Dendritic cell treated with granulocyte-macrophage colony-stimulating factor and Interleukin-4, amounts not matched to agents 40 ng/mL and 50 ng/mL, for 4 days (primary cell): ENCODE data around the gene ACACA.

ENCODE experiments used
- H3K27ac Mint-ChIP-seq: one replicate; pipeline ENCODE4 v1.8.0; 2022; ENCODE audit warnings: mild to moderate bottlenecking, mixed read lengths
- H3K27me3 Mint-ChIP-seq: one replicate; pipeline ENCODE4 v1.8.0; 2022; ENCODE audit warnings: mild to moderate bottlenecking, mixed read lengths
- H3K36me3 Mint-ChIP-seq: one replicate; pipeline ENCODE4 v1.8.0; 2022; ENCODE audit warnings: low read depth, mixed read lengths
- H3K4me1 Mint-ChIP-seq: one replicate; pipeline ENCODE4 v1.8.0; 2022; ENCODE audit warnings: low read depth, mixed read lengths
- H3K4me3 Mint-ChIP-seq: one replicate; pipeline ENCODE4 v1.8.0; 2022; ENCODE audit warnings: mild to moderate bottlenecking, moderate library complexity, mixed read lengths
- H3K9me3 Mint-ChIP-seq: one replicate; pipeline ENCODE4 v1.8.0; 2022; ENCODE audit warnings: mixed read lengths
- intact Hi-C: fragments of 100-400 bp; cut with micrococcal nuclease; formaldehyde crosslinking; loops from one replicate; pipeline ENCODE4 v1.15.0; 2022

ACACA gene

DNA sequence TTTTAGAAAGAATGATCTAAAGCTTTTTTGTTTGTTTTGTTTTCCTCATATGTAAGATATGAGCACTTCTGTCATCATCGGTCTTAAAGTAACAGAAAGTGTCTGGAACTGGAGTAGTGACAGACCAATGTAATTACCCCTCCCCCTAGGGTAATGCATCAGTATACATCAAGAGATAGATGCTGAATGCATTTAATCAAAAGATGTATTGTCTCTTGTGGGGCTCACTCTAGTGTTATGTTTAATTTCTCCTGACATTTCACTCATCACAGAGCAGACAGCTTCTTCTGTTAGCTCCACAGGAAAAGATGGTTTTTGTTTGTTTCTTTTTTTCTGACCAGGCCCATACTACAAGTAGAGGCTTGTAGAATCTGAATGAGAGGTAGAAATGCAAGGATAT, 199.5 kb downstream of the ACACA start:
- no peaks in the 10 kb centered on the region for H3K9me3 Mint-ChIP-seq
- intact Hi-C loops = no loop called here
- no peak overlapping the region for H3K4me3 Mint-ChIP-seq
- H3K36me3 Mint-ChIP-seq = peaks cover 54% of the 10 kb centered on the region
- H3K4me1 Mint-ChIP-seq = no peaks in the 10 kb centered on the region
- H3K27ac Mint-ChIP-seq = no peak overlapping the region
- H3K27me3 Mint-ChIP-seq = no peaks in the 10 kb centered on the region

DNA sequence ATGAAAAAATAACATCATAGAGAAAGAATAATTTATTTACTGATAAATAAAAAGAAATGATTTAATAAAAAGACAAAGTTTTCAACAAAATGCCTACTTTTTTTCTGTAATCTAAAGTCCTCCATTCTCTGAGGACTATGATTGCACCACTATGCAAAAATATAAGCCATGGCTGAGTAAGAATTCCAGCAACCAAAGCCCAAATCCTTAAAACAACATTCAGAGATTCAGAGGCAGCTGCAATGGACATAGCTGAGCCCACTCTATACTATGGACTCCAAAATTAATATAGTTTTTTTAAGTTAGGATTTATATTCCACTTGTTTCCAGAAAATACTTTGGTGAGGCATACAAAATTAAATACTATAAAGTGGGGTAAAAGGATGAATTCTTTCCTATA, 200.3 kb downstream of the ACACA start:
- intact Hi-C loops = no loop called here

DNA sequence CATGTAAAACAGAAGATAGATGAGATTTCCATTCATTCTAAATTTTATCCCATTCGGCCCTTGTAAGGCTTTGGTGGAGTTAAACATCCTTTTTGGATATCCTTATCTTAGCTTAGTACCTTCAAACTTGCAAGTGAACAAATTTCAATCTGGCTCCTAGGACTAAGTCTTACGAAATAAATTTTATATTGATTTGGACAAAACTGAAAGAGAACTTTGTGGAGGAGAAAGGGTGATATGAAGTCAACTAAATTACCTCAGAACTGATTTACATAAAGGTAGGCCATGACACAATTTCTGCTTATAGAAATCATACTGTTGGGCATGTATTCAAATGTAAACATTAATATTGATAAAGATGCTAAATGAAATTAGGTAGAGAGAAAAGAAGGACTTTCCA, 206.1 kb downstream of the ACACA start:
- Mint-ChIP-seq H3K4me1 (no peaks in the 10 kb centered on the region), H3K36me3 (peaks cover 54% of the 10 kb centered on the region), H3K27me3 (no peaks in the 10 kb centered on the region), H3K9me3 (no peaks in the 10 kb centered on the region), H3K4me3 (no peak overlapping the region), H3K27ac (no peak overlapping the region)
- intact Hi-C loops = no loop called here

More for the DNA sequence above, 200.3 kb downstream of the ACACA start:
- H3K4me1 Mint-ChIP-seq = no peaks in the 10 kb centered on the region
- H3K27ac Mint-ChIP-seq = no peak overlapping the region
- no peaks in the 10 kb centered on the region for H3K9me3 Mint-ChIP-seq
- H3K27me3 Mint-ChIP-seq = no peaks in the 10 kb centered on the region
- peaks cover 57% of the 10 kb centered on the region for H3K36me3 Mint-ChIP-seq
- no peak overlapping the region for H3K4me3 Mint-ChIP-seq

DNA sequence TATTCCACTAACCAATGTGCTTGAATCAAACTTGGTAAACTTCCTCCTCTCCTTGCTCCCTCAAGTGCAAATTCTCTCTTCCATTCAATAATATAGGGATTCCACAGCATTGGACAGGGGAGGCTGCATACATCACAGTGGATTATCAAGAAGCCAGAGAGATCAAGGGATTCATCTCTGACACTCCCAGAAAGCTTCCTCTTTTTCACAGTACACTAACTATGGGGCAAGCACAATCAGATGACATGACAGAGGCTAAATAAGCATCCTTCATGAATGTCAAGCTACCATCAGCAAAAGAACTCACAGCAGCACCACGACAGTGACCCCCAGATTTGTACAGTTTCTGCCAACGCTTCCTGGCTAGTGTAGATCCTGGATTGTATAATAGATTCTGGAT, 209.3 kb downstream of the ACACA start:
- Mint-ChIP-seq H3K27me3 (no peaks in the 10 kb centered on the region), H3K4me1 (no peaks in the 10 kb centered on the region), H3K27ac (no peak overlapping the region), H3K4me3 (no peak overlapping the region), H3K36me3 (peaks cover 44% of the 10 kb centered on the region), H3K9me3 (no peaks in the 10 kb centered on the region)
- intact Hi-C loops = no loop called here

DNA sequence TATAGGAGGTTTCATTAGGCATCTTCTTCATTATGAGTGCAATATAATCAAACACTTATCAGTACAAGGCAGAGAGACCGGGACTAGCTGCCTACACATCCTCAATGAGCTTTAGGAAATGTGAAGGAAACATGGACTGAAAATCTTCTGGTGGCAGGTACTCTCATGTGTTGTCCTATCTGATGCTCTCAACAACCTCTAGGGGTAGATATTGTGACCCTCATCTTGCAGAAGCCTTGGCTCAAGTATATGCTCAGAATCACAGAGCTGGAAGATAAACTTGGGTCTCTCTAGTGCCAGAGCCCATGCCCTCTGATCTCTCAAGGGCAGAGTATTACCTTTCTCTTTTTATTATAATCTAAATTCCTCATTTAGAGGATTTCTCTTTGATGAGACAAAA, 212.4 kb downstream of the ACACA start:
- H3K9me3 Mint-ChIP-seq = no peaks in the 10 kb centered on the region
- H3K27me3 Mint-ChIP-seq = no peaks in the 10 kb centered on the region
- intact Hi-C loops = no loop called here
- peaks cover 61% of the 10 kb centered on the region for H3K36me3 Mint-ChIP-seq
- no peaks in the 10 kb centered on the region for H3K4me1 Mint-ChIP-seq
- H3K4me3 Mint-ChIP-seq = no peak overlapping the region
- H3K27ac Mint-ChIP-seq = no peak overlapping the region

DNA sequence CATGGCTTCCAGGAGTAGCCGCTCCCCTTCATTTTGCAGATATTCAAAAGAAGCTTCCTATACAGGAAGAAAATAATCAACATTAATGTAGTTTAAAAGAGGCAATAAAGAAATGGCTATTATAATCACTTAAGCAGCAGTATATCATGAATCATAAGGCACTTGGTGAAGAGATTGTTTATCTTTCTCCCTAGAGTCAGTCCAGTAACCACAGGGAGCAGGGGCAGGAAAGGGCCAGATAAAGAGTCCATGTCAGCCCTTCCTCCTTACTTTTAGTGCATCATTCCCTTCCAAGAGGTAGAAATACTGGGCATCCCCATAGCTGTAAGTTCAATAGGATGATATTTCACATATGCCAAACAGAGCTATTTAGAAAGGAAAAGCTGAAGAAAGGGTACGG, 215.4 kb downstream of the ACACA start:
- no peaks in the 10 kb centered on the region for H3K4me1 Mint-ChIP-seq
- H3K9me3 Mint-ChIP-seq = no peaks in the 10 kb centered on the region
- H3K27ac Mint-ChIP-seq = no peak overlapping the region
- no peak overlapping the region for H3K4me3 Mint-ChIP-seq
- peaks cover 75% of the 10 kb centered on the region for H3K36me3 Mint-ChIP-seq
- no peaks in the 10 kb centered on the region for H3K27me3 Mint-ChIP-seq
- intact Hi-C loops = no loop called here

DNA sequence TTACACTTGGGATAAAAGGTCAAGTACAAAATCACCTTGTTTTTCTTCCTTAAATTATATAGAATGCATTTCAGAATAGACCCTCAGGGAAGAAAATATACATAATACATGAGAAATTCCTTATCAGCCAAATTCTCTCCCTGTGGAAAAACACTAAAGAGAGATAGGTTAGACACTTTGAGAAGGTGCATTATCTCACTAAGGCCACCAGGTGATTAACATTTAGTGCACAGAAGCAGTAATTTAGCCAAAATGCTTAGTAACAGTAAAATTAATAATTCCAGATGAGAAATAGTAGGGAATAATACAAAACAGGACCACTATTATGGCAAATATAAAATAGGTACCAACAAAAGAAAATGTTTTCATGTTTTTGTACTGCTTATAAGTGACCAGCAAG, 216.1 kb downstream of the ACACA start:
- Mint-ChIP-seq H3K36me3 (peaks cover 74% of the 10 kb centered on the region), H3K4me3 (no peak overlapping the region), H3K9me3 (no peaks in the 10 kb centered on the region)

DNA sequence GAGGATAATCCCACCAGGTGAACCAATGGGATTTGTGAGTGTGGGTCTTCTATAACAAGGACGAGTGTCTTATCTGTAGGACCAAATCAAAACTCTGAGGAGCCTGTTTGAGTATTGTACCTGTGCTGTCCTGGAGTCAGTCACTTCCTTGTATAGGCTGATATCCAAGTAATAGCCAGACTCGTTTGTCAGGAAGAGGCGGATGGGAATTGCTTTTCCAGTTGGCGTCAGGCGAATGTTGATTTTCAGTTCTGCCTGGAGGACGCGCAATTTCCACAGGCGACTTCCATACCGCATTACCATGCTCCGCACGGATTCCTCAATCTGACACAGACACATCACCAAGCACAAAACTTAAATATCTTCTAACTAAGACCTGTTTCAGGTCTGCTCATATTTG, 218.5 kb downstream of the ACACA start:
- Mint-ChIP-seq H3K36me3 (peaks cover 73% of the 10 kb centered on the region), H3K4me1 (no peaks in the 10 kb centered on the region), H3K27ac (no peak overlapping the region), H3K27me3 (no peaks in the 10 kb centered on the region), H3K4me3 (no peak overlapping the region), H3K9me3 (no peaks in the 10 kb centered on the region)
- intact Hi-C loops = no loop called here

More for the DNA sequence above, 216.1 kb downstream of the ACACA start:
- intact Hi-C loops = no loop called here
- Mint-ChIP-seq H3K4me1 (no peaks in the 10 kb centered on the region), H3K27ac (no peak overlapping the region), H3K27me3 (no peaks in the 10 kb centered on the region)

DNA sequence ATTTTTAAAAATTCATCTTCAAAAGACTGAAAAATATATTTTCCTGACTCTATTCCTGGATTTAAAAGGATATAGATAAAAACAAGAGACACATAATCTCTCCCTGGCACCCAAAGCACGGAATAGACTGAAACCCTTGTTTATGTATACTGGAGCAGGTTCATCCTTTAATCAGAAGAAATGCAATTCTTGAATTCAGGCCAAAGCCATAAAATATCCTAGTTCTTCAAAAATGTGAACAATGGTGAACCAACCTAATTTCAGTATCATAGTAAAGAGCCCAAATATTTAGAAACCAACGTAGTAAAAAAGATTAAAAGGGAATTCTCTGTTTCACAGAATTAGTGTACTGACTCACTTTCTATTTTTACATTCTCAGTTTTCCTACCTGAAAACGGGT, 219.4 kb downstream of the ACACA start:
- Mint-ChIP-seq H3K4me3 (no peak overlapping the region), H3K4me1 (no peaks in the 10 kb centered on the region), H3K9me3 (no peaks in the 10 kb centered on the region), H3K27me3 (no peaks in the 10 kb centered on the region), H3K36me3 (peaks cover 71% of the 10 kb centered on the region), H3K27ac (no peak overlapping the region)
- intact Hi-C loops = no loop called here

DNA sequence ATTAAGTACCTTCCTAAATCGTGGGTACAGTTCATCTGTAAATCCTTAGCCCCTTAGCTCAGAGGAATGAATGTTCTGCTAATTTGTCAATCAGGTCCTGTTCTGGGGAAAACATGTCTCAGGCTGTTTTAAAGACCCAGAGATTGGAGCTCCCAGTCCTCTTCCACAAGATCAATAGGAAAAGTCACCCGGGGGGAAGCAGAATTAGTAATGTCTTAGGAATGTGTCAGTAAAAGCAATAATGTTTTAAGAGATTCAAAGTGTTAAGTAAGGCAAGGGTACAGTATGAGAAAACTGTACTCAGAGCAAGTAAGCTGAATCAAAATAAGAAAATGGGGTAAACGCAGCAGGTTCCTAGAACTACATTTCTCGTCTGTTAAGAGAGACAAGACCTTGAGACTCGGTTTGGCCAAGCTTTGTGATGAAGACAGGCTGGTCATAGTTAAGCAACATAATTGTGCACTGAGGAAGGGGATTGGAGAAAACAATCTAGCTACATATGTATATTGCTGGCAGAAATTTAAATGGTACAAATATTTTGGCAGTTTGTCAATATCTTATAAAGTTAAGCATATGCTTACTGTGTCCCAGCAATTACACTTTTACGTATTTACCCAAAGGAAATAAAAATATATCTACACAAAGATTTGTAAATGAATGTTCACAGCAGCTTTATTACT, 223.7 kb downstream of the ACACA start:
- Mint-ChIP-seq H3K4me1 (no peaks in the 10 kb centered on the region), H3K27ac (no peak overlapping the region), H3K36me3 (peaks cover 64% of the 10 kb centered on the region), H3K9me3 (no peaks in the 10 kb centered on the region), H3K27me3 (no peaks in the 10 kb centered on the region), H3K4me3 (no peak overlapping the region)
- intact Hi-C loops = no loop called here

DNA sequence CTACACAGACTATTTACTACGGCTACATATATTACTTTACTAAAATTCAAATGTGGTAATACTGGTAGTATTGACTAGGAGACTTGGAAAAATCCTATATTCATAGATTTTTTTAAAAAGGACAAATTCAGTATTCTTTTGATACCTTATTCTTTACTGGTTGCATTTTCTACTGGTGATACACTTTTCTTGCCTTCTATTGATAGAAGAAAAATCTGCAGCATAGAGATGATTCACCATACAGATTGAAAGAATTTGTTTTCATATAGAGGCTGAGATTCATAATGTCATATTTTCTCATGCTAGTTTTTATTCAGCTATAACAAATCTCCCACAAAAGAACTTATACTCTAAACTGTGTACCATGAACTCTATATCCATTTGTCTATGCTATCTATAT, 226.3 kb downstream of the ACACA start:
- no peak overlapping the region for H3K27ac Mint-ChIP-seq
- H3K4me3 Mint-ChIP-seq = no peak overlapping the region
- H3K36me3 Mint-ChIP-seq = peaks cover 68% of the 10 kb centered on the region
- H3K9me3 Mint-ChIP-seq = no peaks in the 10 kb centered on the region
- H3K27me3 Mint-ChIP-seq = no peaks in the 10 kb centered on the region
- intact Hi-C loops = no loop called here
- no peaks in the 10 kb centered on the region for H3K4me1 Mint-ChIP-seq

DNA sequence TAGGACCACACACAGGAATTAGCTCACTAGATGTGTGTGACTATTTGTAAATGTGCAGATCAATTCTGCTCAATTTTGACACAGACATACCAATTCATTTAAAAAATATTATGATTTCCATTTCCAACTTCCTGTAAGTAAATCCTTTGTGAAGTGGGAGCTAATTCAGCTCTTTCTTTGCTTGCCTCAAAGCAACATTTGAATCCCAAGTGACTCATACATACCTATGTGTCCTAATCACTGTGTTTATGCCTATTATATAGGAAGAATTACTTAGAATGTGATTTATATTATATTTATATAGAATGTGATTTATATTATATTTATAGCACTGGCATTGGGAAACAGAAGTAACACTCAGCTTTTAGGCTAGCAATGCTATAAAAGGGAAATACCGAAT, 226.7 kb downstream of the ACACA start:
- H3K9me3 Mint-ChIP-seq = no peaks in the 10 kb centered on the region
- intact Hi-C loops = no loop called here
- no peaks in the 10 kb centered on the region for H3K4me1 Mint-ChIP-seq
- no peaks in the 10 kb centered on the region for H3K27me3 Mint-ChIP-seq
- peaks cover 68% of the 10 kb centered on the region for H3K36me3 Mint-ChIP-seq
- H3K4me3 Mint-ChIP-seq = no peak overlapping the region
- no peak overlapping the region for H3K27ac Mint-ChIP-seq

DNA sequence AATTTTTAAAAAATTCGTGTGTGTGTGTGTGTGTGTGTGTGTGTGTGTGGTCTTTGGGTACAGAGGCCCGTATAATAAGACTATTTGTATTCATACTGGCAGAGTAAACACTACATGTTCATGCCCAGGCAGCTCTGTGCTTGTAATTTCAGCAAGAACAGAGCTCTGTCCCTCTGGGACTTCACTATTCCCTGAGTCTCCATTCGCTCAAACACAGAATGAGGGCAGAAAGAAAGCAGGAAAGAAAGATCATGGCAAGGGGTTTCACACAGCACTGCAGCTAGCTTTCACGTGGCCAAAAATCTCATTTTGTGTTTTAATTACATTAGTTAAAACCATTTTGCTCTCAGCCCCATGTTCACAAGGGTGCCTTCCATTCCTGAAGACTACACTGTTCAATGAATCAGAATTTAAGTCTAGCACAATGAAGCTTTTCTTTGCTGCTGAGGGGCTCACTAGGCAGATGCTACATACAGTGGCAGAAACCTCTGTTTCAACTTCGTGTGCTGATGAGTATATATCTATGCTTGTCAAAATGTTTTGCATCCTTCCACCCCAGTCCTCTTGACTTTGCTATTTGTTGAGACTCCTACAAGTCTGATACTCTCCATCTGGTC, 229.3 kb downstream of the ACACA start:
- intact Hi-C loops = no loop called here
- no peak overlapping the region for H3K27ac Mint-ChIP-seq
- no peaks in the 10 kb centered on the region for H3K9me3 Mint-ChIP-seq

DNA sequence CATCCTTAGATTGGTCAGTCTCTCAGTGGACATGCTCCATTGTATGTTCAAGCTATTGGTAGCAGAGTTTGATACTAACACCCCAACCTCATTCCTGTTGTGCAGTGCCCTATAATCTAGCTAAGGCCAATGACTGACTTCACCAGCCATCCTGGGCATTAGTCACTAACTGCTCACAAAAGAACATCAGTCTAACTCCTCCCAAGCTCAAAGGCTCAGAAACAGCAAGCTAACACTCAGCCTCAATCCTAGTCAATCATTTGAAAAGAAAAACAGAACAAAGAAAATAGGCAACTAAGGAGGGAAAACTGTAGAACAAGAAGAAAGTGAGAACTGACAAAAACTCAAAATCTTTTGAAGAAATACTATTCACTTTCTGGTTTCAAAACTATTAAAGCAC, 229.9 kb downstream of the ACACA start:
- Mint-ChIP-seq H3K27me3 (no peaks in the 10 kb centered on the region), H3K27ac (no peak overlapping the region), H3K36me3 (peaks cover 65% of the 10 kb centered on the region), H3K4me3 (no peak overlapping the region), H3K4me1 (no peaks in the 10 kb centered on the region), H3K9me3 (no peaks in the 10 kb centered on the region)
- intact Hi-C loops = no loop called here

More for the DNA sequence above, 229.3 kb downstream of the ACACA start:
- Mint-ChIP-seq H3K4me1 (no peaks in the 10 kb centered on the region), H3K27me3 (no peaks in the 10 kb centered on the region), H3K4me3 (no peak overlapping the region), H3K36me3 (peaks cover 65% of the 10 kb centered on the region)

DNA sequence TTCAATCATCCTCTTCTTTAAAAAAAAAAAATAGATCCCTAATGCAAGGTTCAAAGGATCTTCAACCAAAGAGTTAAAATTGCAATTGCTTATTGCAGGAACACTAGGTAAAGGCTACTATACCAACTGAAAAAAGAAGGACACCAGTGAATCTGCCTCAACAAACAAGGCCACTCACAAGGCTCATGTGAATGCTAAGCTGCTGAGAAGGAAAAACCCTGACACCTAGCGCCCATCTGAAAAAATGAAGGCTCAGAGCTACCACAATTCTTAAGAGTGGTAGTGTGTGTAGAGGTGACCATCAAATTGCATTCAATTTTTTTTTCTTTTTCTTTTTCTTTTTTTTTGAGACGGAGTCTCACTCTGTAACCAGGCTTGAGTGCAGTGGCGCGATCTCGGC, 232.4 kb downstream of the ACACA start:
- H3K4me3 Mint-ChIP-seq = no peak overlapping the region
- H3K36me3 Mint-ChIP-seq = peaks cover 47% of the 10 kb centered on the region

More for the DNA sequence above, 232.4 kb downstream of the ACACA start:
- intact Hi-C loops = no loop called here
- Mint-ChIP-seq H3K27ac (no peak overlapping the region), H3K4me1 (no peaks in the 10 kb centered on the region), H3K9me3 (no peaks in the 10 kb centered on the region), H3K27me3 (no peaks in the 10 kb centered on the region)
